ENCODE results near the gene TAOK3. TPM values are rescaled to one million over a fixed set of nuclear protein-coding genes. Genes with fewer than 3 reads are reported as not detected.

Gene TAOK3
- total RNA-seq, 1 donor from 2014 or later = 18.3 TPM

- Mint-ChIP-seq H3K27me3 (ENCODE audit: low read depth) (no peaks in the 10 kb centered on the region), H3K4me3 (ENCODE audit: unreplicated experiment) (peak overlapping the region; percentile 93), H3K4me1 (ENCODE audit: low read depth) (peaks cover 37% of the 10 kb centered on the region), H3K36me3 (ENCODE audit: low read depth) (no peaks in the 10 kb centered on the region), H3K9me3 (ENCODE audit: low read depth) (no peaks in the 10 kb centered on the region), H3K27ac (ENCODE audit: unreplicated experiment) (peak overlapping the region; percentile 57)
- TF ChIP-seq CTCF (IDR thresholded peaks at IDR 0.05) = no peak
- DNase-seq (ENCODE audit: low spot score) = no peak
These were observed 1.1 kb downstream of the TAOK3 start for GRCh38 chr12:118371321-118372282.

- Mint-ChIP-seq H3K27me3 (ENCODE audit: low read depth) (no peaks in the 10 kb centered on the region), H3K4me1 (ENCODE audit: low read depth) (peaks cover 31% of the 10 kb centered on the region), H3K36me3 (ENCODE audit: low read depth) (no peaks in the 10 kb centered on the region), H3K27ac (ENCODE audit: unreplicated experiment) (no peak overlapping the region), H3K9me3 (ENCODE audit: low read depth) (no peaks in the 10 kb centered on the region), H3K4me3 (ENCODE audit: unreplicated experiment) (peak overlapping the region; percentile 93)
- DNase-seq (ENCODE audit: low spot score) = no peak
- TF ChIP-seq CTCF (IDR thresholded peaks at IDR 0.05) = no peak
These were observed 2.1 kb downstream of the TAOK3 start for GRCh38 chr12:118370601-118371000.

- no peak for DNase-seq (ENCODE audit: low spot score)
- H3K27me3 Mint-ChIP-seq (ENCODE audit: low read depth) = no peaks in the 10 kb centered on the region
- H3K9me3 Mint-ChIP-seq (ENCODE audit: low read depth) = no peaks in the 10 kb centered on the region
- H3K36me3 Mint-ChIP-seq (ENCODE audit: low read depth) = no peaks in the 10 kb centered on the region
- H3K4me3 Mint-ChIP-seq (ENCODE audit: unreplicated experiment) = no peak overlapping the region
- H3K4me1 Mint-ChIP-seq (ENCODE audit: low read depth) = peaks cover 28% of the 10 kb centered on the region
- no peak overlapping the region for H3K27ac Mint-ChIP-seq (ENCODE audit: unreplicated experiment)
- TF ChIP-seq CTCF (IDR thresholded peaks at IDR 0.05) = no peak
These were observed 3.9 kb downstream of the TAOK3 start for GRCh38 chr12:118368821-118369220.

DNA sequence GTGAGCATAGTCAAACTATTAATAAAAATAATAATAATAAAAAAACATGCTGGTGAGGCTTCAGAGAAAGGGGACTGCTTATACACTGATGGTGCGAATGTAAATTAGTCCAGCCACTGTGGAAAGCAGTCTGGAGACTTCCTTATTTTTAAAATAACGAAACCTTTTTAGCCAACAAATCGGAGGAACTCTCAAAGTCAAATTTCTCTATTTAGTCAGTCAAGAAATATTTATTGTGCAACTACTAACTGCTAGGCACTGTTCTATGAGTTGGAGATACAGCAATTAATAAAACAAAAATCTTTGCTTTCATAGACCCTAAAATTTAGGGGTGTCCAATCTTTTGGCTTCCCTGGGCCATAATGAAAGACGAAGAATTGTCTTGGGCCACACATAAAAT is 10.8 kb downstream of the TAOK3 start:
- peaks cover 45% of the 10 kb centered on the region for H3K4me1 Mint-ChIP-seq (ENCODE audit: low read depth)
- no peaks in the 10 kb centered on the region for H3K9me3 Mint-ChIP-seq (ENCODE audit: low read depth)
- no peak for TF ChIP-seq CTCF (IDR thresholded peaks at IDR 0.05)
- no peak overlapping the region for H3K27ac Mint-ChIP-seq (ENCODE audit: unreplicated experiment)
- no peaks in the 10 kb centered on the region for H3K36me3 Mint-ChIP-seq (ENCODE audit: low read depth)
- DNase-seq (ENCODE audit: low spot score) = no peak
- no peak overlapping the region for H3K4me3 Mint-ChIP-seq (ENCODE audit: unreplicated experiment)
- H3K27me3 Mint-ChIP-seq (ENCODE audit: low read depth) = no peaks in the 10 kb centered on the region

GRCh38 chr12:118361092-118361404 is 11.7 kb downstream of the TAOK3 start:
- Mint-ChIP-seq H3K36me3 (ENCODE audit: low read depth) (no peaks in the 10 kb centered on the region), H3K9me3 (ENCODE audit: low read depth) (no peaks in the 10 kb centered on the region), H3K4me3 (ENCODE audit: unreplicated experiment) (no peak overlapping the region), H3K27ac (ENCODE audit: unreplicated experiment) (peak overlapping the region; percentile 77), H3K27me3 (ENCODE audit: low read depth) (no peaks in the 10 kb centered on the region), H3K4me1 (ENCODE audit: low read depth) (peaks cover 54% of the 10 kb centered on the region)
- DNase-seq (ENCODE audit: low spot score) = no peak
- no peak for TF ChIP-seq CTCF (IDR thresholded peaks at IDR 0.05)
